GM19035 (cell line): ENCODE results near the gene CRACDL.

Experiments used
- ATAC-seq: cut with Tn5 transposase; IDR thresholded peaks from one replicate; pipeline ENCODE4 v1.9.1; 2021; ENCODE audit not compliant: unreplicated experiment

CRACDL gene

GRCh38 chr2:98924910-98925309 is 11.1 kb downstream of the CRACDL start:
- ATAC-seq: no peak

- no peak for ATAC-seq
These were observed 11.8 kb downstream of the CRACDL start for GRCh38 chr2:98924038-98924830.

GRCh38 chr2:98923244-98923940 is 12.6 kb downstream of the CRACDL start:
- ATAC-seq: no peak

- no peak for ATAC-seq
These were observed 15.0 kb downstream of the CRACDL start for GRCh38 chr2:98921062-98921461.

DNA sequence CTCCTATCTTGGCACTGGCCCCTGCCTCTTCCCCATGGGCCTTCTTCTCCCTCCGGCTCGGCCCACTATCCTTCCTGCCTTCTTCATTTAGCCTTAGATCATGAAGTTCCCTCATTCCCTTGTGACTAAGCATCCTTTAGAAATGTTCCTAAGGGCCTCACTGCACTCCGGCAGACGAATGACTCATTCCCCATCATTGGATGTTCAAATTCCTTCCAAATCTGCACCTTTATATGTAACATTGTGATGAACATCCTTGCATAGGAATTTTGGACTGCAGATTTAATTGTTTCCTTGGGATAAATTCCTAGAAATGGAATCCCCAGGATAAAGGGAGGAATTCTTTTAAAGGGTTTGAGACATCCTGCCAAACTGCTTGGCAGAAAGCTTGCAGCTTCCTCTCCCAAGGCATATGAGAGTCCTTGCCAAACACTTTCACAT is 19.0 kb downstream of the CRACDL start:
- no peak for ATAC-seq

DNA sequence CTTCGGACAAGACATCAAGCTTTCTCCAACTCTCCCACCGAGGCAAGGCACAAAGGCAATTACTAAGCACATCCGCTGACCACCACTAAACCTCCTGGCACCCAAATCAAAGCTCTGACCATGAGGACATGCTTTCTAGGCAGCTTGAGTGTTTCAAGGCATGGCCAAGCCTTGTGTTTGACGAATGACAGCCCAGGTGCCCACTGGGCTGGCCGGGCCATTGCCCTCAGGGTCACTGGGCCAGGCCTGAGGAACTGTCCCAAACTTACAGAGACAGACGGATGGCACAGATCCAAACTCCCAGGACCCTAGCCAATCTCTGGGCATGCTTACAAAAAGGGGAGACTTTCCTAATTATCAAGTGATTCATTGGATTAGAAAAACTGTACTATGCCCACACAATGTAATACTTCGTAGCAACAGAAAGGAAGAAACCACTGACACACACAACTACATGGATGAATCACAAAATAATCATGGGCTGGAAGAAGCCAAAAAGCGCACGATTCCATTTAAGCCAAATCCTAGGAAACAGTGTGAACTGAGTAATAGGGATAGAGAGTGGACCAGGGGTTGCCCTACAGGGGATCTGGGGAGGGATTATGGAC is 20.2 kb downstream of the CRACDL start:
- no peak for ATAC-seq

GRCh38 chr2:98914713-98915580 is 21.1 kb downstream of the CRACDL start:
- no peak for ATAC-seq

- ATAC-seq: no peak
These were observed 21.9 kb downstream of the CRACDL start for GRCh38 chr2:98913916-98914712.

DNA sequence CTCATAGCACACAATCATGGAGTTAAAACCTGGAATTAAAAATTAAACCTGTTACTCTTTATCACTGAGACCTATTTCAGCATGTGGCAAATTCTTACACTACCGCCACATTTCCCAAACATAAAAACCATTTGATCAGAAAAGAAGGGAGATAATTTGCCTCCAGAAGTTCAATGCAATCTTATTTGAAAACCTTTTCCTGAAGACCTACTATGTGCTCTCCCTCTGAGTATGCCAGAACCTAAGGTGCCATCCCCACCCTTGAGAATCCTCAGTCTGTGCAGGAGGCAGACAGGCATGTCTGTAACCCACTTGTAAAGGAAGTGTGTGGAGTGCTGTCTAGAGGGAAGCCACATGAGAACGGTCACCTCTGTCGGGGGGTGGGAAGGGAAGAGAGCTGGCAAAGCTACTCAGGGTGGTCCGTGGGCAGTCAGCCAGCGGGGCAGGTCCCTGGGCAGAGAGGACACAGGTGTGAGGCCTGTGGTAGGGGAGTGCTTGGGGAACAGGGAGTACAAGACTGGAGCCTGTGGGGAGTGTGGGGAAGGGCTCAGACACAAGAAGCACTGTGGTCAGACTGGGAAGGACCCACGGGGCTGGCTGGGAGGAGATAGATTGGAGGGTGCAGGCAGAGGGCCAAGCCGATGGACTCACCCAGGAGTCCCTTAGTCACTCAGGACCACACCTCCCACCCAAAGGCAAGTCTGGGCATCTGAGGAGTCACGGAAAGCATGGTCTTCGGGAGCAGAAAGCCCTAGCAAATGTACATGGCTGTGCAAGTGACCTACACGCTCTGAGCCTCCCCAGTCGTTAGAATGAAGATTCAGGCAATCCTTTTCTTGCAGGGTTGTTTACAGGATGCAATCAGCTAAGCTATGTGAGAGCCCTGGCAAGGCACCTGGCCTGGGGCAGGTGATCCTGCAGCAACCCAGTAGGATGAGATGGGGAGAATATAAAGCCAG is 22.8 kb downstream of the CRACDL start:
- no peak for ATAC-seq

- ATAC-seq: no peak
These were observed 23.7 kb downstream of the CRACDL start for GRCh38 chr2:98912221-98912851.

GRCh38 chr2:98911376-98912154 is 24.5 kb downstream of the CRACDL start:
- ATAC-seq: no peak

DNA sequence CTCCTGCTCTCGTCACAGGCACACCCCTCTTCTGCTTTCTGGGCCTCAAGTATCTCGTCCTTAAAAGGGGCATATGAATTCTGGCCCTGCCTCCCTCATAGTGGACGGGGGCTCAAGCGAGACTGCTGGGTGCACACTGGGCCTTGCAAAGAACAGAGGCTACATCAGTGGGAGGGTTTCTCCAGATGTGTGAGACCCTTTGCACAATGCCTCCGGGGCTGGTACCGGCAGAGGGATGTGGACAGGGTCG is 25.0 kb downstream of the CRACDL start:
- ATAC-seq: no peak

- no peak for ATAC-seq
These were observed 25.5 kb downstream of the CRACDL start for GRCh38 chr2:98910349-98911125.

DNA sequence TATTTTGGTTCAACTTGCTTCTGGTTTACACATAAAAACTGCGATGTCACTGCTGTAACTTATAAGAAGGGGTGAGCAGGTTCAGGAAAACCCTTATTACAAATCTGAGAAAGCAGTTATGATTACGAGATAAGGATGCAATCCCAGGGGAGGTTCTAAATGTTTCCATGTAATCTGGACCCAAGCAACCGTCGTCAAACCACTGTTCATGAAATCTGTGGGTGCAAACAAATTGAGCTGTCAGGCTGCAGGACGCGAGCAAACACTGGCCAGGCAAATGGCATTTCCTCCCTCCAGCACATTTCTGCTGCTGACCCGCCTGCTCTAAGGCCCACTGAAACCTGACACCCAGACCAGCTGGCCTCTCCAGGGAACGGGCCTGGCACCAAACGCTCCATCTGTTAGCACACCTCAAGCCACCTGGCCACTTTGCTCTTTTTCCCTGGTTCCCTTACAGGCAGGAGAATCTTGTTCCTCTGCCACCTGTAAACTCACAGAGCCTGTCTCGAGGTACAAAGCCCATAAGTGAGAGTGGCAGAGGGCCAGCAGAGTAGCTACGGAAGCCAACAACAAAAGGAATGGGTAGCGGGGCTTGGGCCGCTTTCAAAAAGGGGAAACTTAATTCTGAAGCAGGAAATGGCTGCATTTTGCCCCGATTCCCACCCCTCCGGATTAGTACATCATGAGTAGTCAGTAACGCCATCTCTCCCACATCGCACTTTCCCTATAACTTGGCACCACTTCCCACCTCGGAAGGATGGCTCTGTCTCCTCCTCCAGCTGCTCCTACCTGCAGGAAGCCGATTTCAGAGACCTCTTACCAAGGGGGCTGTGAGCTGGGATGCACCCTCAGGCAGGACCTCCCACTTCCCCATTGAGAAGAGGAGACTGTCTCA is 26.5 kb downstream of the CRACDL start:
- no peak for ATAC-seq

DNA sequence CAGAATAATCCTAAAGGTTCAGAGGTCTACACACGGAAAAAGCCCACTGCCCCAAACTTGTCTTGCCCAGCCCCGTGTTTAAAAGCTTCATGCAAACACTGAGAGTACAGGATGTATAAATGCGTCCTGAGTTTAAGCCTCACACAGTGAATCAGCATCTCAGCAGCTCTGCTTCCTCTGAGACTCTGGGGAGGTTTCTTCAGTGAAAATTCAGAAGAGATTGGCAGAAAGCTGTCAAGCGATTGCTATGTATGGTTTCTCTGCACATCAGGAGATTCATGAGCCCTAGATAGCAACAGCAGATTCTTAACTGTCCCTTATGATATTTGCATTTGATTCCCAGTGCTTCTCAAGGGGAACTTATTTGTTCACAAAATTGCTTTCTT is 27.1 kb downstream of the CRACDL start:
- no peak for ATAC-seq
